ENCODE measurements around the gene C17orf50. TPM values are rescaled to one million over a fixed set of nuclear protein-coding genes. Genes with fewer than 3 reads are reported as not detected.
A peak's percentile ranks its signal among the peaks of the same experiment; 100 is the strongest.

The C17orf50 gene
- total RNA-seq, 6 experiments from 2014 or later, result not detected

GRCh38 chr17:35804658-35805192 is 44.0 kb downstream of the C17orf50 start:
- no peak overlapping the region for H3K4me3 ChIP-seq
- H3K9me3 ChIP-seq, result no peaks in the 10 kb centered on the region
- TF ChIP-seq POLR2A (IDR thresholded peaks at IDR 0.05), result no peak
- TF ChIP-seq, protein P1, sequence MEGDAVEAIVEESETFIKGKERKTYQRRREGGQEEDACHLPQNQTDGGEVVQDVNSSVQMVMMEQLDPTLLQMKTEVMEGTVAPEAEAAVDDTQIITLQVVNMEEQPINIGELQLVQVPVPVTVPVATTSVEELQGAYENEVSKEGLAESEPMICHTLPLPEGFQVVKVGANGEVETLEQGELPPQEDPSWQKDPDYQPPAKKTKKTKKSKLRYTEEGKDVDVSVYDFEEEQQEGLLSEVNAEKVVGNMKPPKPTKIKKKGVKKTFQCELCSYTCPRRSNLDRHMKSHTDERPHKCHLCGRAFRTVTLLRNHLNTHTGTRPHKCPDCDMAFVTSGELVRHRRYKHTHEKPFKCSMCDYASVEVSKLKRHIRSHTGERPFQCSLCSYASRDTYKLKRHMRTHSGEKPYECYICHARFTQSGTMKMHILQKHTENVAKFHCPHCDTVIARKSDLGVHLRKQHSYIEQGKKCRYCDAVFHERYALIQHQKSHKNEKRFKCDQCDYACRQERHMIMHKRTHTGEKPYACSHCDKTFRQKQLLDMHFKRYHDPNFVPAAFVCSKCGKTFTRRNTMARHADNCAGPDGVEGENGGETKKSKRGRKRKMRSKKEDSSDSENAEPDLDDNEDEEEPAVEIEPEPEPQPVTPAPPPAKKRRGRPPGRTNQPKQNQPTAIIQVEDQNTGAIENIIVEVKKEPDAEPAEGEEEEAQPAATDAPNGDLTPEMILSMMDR (IDR thresholded peaks at IDR 0.05), result peak; percentile 88 to 96 (median 90)
- H3K27ac ChIP-seq, result no peak overlapping the region
- intact Hi-C loops (cut with DNase I), result loop anchor here (5.0 kb wide), 1 partner anchor 37 kb away; no protein-coding TSS in a partner anchor
- H3K36me3 ChIP-seq, result no peaks in the 10 kb centered on the region
- ATAC-seq (peak; percentile 63 to 74 (median 68)), DNase-seq (no peak)
- 33% methylated on average over 1 of the region's 1 CpG for WGBS (ENCODE audit: insufficient coverage, low coverage, low lambda C conversion rate, missing lambda C conversion rate)
- H3K4me1 ChIP-seq, result peaks cover 0 to 17% (median 0%) of the 10 kb centered on the region in 4 donors
- no peaks in the 10 kb centered on the region for H3K27me3 ChIP-seq

- ATAC-seq (no peak), DNase-seq (no peak)
- no peaks in the 10 kb centered on the region for H3K27me3 ChIP-seq
- intact Hi-C loops (cut with DNase I), result loop anchor here (5.0 kb wide), 1 partner anchor 40 kb away; no protein-coding TSS in a partner anchor
- H3K4me3 ChIP-seq, result no peak overlapping the region
- H3K4me1 ChIP-seq, result peaks cover 0 to 23% (median 8%) of the 10 kb centered on the region in 4 donors
- H3K36me3 ChIP-seq, result no peaks in the 10 kb centered on the region
- H3K9me3 ChIP-seq, result no peaks in the 10 kb centered on the region
- no peak overlapping the region for H3K27ac ChIP-seq
- TF ChIP-seq, protein P1 (IDR thresholded peaks at IDR 0.05), result no peak
- no peak for TF ChIP-seq POLR2A (IDR thresholded peaks at IDR 0.05)
- 74% methylated on average over 6 of the region's 7 CpGs for WGBS (ENCODE audit: insufficient coverage, low coverage, low lambda C conversion rate, missing lambda C conversion rate)
Measured at GRCh38 chr17:35807371-35808144, 46.9 kb downstream of the C17orf50 start.

DNA sequence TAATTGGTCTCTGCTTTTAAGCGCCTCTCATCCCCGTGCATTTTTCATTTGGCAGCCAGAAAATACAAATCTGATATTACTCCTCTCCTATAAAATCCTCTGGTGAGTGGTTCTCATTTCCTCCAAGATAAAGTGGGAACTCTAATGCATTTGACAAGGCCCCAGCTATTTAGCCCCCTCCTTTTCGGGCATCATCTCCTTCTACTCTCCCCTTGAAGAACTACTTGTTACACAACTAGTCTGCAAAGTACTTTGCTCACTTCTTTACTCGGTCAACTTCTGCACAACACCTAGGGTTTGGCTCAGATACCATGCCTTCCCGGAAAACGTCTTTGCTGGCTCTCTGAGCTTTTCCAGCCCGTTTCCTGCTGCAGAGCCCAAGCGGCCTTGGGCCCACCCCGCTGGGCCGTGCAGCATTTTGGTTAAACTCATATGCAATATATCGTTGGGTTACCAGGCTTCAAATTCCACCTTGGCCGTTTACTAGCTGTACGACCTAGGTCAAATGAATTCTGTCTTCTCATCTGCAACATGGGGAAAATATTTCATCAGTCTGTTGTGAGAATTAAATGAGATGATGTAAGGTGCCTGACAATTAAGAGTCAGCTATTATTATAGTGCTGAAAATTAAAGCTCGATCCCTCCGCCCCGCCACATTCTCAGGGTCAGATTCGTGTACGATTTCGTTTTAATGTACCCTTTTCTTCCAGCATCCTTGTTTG is 47.7 kb downstream of the C17orf50 start:
- peak overlapping the region; percentile 77 to 92 (median 88) for H3K27ac ChIP-seq
- WGBS (ENCODE audit: insufficient coverage, low coverage, low lambda C conversion rate, missing lambda C conversion rate), result 20% methylated on average over 19 of the region's 19 CpGs
- DNase-seq, result no peak
- ATAC-seq, result no peak
- H3K27me3 ChIP-seq, result no peaks in the 10 kb centered on the region
- no peaks in the 10 kb centered on the region for H3K36me3 ChIP-seq
- H3K4me1 ChIP-seq, result peaks cover 0 to 23% (median 8%) of the 10 kb centered on the region in 4 donors
- H3K9me3 ChIP-seq, result no peaks in the 10 kb centered on the region
- peak overlapping the region; percentile 81 to 91 (median 84) for H3K4me3 ChIP-seq
- intact Hi-C loops (cut with DNase I), result loop anchor here (5.0 kb wide), 1 partner anchor 41 kb away; no protein-coding TSS in a partner anchor
- TF ChIP-seq, protein P1 (IDR thresholded peaks at IDR 0.05), result no peak
- TF ChIP-seq POLR2A (IDR thresholded peaks at IDR 0.05), result no peak

- WGBS (ENCODE audit: insufficient coverage, low coverage, low lambda C conversion rate, missing lambda C conversion rate), result under 1% methylated on average over 38 of the region's 71 CpGs
- peak; percentile 99 for TF ChIP-seq POLR2A (IDR thresholded peaks at IDR 0.05)
- TF ChIP-seq, protein P1 (IDR thresholded peaks at IDR 0.05), result peak; percentile 58 to 70 (median 68)
- no peaks in the 10 kb centered on the region for H3K9me3 ChIP-seq
- intact Hi-C loops (cut with DNase I), result loop anchor here (5.0 kb wide), 1 partner anchor 42 kb away; no protein-coding TSS in a partner anchor
- DNase-seq, result peak; percentile 95 to 97 (median 97)
- H3K27me3 ChIP-seq, result no peaks in the 10 kb centered on the region
- ATAC-seq, result peak; percentile 94 to 98 (median 94)
- H3K27ac ChIP-seq, result peak within 1 kb of the TSS; percentile 77 to 92 (median 88)
- peak within 1 kb of the TSS; percentile 81 to 91 (median 84) for H3K4me3 ChIP-seq
- no peaks in the 10 kb centered on the region for H3K36me3 ChIP-seq
- peaks cover 0 to 23% (median 8%) of the 10 kb centered on the region in 4 donors for H3K4me1 ChIP-seq
Measured at GRCh38 chr17:35808962-35809854, 48.5 kb downstream of the C17orf50 start, which contains the start of gene TAF15. TSS of gene TAF15 (plus strand) at chr17:35809484. CDS start at chr17:35809570, 86 bp downstream.
